GM23248 (cell line): ENCODE data around the gene GDF7.

Experiments used
- EZH2 ChIP-seq: fragments of 200-600 bp; sonication (generic); IDR thresholded peaks from 2 replicates; pipeline ENCODE4 v1.6.1; 2018; ENCODE audit warnings: antibody characterized with exemption, mild to moderate bottlenecking; ENCODE audit not compliant: insufficient read depth, poor library complexity, severe bottlenecking
- EZH2phosphoT487 ChIP-seq: fragments of 200-600 bp; sonication (generic); IDR thresholded peaks from 2 replicates; pipeline ENCODE4 v1.6.1; 2018; ENCODE audit warnings: antibody characterized with exemption, moderate library complexity, mild to moderate bottlenecking, low read depth; ENCODE audit not compliant: insufficient read depth

DNA sequence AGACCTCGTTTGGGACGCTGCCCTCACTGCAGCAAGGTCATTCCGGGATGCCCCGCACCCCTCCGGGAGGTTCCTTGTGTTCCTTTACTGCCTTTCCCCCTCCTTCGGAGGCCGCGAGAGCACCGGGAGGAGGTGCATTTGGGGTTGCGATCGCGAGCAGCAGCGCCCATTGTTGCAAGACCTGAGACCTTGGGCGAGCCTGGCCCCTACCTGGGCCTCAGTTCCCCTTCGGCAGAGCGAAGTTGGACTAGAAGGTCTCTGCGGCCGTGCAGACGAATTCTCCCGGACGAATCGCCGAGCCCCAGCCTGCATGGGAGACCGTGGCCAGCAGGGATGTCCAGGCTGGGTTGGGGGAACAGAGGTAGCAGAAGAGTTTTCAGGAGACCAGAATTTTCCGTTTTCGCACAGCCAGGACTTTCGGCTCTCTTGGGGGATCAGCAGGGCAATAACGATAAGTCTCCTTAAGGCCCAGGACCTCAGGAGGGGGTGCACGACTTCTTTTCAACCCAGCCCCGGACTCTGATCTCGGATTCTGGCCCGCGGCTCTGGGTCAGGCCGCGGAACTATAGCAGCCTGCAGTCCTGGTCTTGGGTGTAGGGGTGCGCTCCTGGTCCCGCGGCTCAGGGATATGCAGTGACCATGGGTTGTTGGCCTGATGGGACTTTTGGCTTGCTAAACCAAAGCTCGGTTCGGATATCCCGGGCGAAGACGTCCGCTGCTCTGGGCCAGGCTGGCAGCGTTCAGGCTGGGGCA is 2.8 kb downstream of the GDF7 start:
- TF ChIP-seq EZH2 (no peak), EZH2phosphoT487 (0 out of 2 replicates have a peak, but pooled peaks have one; percentile 14)
